HG03439 (cell line): Measurements from ENCODE around the gene SLC38A3.
A peak's percentile ranks its signal among the peaks of the same experiment; 100 is the strongest.
"Not testable (repeated sequence)": the region's sequence is repeated elsewhere in the genome, so short reads cannot be mapped to it uniquely, and the experiment has no call there.

ENCODE experiments used
- ATAC-seq: cut with Tn5 transposase; IDR thresholded peaks from one replicate; pipeline ENCODE4 v1.9.1; 2021; ENCODE audit warnings: mild to moderate bottlenecking, moderate library complexity; ENCODE audit not compliant: unreplicated experiment

The SLC38A3 gene

DNA sequence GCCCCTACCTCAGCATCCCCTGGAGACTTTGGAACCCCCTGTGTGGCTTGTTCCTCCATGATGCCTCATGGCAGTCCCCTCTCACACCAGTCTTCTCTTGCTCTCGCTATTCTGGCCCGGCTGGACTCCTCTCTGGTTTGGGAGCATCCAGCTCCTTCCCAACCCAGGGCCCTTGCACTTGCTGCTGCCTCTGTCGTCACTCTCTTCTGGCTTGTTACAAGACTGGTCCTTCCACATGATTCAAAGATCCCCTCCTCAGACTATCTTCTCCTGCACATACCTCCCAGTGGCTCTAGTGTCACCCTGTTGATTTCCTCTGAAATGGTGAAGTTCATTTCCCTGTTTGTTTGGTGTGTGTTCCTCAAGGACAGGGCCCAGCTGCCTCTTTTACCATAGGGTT lies 24.4 kb downstream of the SLC38A3 start:
- no peak for ATAC-seq

DNA sequence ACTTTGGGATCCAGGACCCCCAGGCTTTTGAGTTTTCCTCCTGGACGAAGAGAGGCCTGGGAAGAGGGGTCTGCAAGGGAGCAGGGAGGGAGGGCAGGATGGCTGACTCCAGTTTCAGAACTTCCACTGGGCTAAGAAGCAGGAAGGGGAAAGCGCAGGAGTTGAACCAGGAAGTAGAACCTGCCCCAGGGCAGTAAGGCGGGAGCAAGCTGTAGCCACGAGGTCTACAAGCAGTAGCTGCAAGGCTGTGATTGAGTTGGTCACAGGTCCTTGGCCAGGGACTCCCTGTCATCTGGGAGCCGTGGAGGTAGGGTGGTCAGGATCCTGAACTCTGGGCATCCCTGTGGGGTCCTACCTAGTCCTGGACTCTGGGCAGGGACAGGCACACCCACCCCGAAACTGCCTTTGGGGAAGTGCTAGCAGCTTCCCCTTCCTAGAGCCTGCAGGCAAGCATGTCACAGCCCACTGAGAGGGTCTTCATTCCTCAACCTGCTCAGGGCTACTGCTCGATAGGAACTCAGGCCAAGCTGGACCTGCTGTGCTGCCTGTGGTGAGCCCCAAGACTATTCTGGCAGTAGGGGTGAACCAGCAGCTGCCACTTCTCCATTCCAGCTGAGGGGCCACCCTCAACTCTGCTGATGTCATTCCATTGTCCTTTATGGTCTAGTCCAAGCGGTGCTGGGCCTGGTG lies 25.2 kb downstream of the SLC38A3 start:
- no peak for ATAC-seq

DNA sequence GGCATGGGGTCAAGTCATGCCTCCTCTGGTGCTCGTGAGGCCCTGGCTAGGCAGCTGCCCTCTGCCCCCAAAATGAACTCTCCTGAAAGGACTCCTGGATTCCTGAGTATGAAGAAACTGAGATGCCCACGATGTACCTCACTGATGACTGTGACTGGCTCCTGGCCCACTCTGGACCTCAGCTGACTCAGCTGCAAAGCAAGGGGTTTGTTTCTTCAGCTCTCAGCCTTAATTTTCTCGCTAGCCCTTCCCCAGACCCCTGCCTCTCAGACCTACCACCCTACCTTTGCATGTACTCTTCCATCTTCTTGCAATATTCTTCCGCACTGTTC lies 25.7 kb downstream of the SLC38A3 start:
- ATAC-seq = no peak

DNA sequence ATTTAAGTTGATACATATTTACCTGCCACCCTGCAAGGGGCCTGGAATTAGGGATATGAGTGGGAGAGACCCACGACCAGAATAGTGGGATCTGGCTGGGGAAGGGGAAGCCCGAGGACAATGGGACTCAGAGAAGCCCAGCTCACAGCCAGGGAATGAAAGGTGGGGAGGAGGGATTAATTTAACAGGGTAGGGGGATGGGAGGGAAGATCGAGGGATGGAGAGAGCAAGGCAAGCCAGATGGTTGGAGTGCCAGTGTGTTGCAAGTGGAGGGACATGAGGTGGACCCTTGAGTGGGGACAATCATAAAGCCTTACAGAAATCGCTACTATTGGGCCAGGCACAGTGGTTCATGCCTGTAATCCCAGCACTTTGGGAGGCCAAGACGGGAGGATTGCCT lies 26.5 kb downstream of the SLC38A3 start:
- no peak for ATAC-seq

DNA sequence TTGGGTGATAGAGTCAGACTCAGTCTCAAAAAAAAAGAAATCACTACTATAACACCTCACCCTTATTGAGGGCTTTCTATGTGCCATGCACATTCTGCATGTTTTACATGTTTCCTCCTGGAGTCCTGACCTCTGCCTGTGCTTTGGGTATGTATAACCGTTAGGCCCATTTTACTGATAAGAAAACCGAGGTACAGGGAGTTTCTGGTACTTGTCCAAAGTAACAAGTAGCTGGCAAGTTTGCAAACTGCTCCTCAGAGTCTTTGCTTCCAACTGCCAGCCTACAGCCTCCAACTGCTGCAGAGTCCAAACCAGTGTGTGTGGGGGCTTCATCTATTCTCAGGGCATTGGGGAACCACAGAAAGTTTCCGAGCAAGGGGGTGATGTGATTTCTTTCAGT lies 27.2 kb downstream of the SLC38A3 start:
- ATAC-seq = no peak

DNA sequence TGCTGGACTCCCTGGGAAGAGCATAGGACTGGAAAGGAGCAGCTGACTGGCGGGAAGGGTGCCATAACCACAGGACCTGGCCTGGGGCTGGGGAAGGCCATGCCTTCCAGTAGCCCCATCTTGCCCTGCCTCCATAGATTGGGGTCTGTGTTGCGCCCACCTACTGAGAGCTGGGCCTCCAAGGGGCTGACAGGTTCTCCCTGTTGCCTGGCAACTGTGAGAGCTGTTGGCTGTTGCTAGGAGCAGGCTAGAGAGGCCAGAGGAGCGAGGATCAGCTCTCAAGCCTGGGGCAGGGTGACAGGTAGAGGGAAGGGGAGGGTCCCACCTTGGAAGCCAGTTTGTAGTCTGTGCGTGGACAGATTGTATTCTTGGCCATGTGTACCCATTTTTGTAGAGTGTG lies 28.1 kb downstream of the SLC38A3 start:
- ATAC-seq = no peak

DNA sequence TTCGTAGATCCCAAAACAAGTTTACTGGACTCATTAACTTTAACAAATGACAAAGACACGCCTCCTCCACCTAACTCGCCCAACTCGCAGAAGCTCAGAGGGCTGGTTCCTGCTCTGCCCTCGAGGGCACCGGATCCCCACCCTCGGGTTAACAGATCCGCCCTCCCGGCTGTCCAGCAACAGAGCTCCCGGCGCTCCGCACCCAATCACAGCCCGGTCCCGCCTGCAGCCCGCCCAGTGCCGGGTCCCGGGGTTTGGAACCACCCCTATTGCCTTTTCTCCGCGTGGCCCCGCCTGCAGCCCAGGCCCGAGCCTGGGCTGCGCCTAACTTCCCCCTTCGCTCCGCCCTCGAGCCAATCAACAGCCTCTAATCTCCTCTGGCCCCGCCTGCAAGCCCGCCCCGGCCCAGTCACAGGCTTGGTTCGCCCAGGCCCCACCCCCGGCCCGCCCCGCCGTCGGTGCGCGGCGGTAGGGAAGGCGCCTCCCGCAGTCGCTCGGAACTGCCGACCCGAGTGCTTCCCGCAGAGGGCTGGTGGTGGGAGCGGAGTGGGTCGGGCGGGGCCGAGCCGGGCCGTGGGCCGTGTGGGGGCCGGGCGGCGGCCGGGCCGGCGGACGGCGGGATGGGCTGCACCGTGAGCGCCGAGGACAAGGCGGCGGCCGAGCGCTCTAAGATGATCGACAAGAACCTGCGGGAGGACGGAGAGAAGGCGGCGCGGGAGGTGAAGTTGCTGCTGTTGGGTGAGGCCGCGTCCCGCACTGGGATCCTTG lies 30.8 kb downstream of the SLC38A3 start, which contains the start of gene GNAI2:
TSS of gene GNAI2 (plus strand) at position 489 of the 768 bp plus-strand sequence. CDS start at position 621, 132 bp downstream.
- peak; percentile 93 for ATAC-seq

DNA sequence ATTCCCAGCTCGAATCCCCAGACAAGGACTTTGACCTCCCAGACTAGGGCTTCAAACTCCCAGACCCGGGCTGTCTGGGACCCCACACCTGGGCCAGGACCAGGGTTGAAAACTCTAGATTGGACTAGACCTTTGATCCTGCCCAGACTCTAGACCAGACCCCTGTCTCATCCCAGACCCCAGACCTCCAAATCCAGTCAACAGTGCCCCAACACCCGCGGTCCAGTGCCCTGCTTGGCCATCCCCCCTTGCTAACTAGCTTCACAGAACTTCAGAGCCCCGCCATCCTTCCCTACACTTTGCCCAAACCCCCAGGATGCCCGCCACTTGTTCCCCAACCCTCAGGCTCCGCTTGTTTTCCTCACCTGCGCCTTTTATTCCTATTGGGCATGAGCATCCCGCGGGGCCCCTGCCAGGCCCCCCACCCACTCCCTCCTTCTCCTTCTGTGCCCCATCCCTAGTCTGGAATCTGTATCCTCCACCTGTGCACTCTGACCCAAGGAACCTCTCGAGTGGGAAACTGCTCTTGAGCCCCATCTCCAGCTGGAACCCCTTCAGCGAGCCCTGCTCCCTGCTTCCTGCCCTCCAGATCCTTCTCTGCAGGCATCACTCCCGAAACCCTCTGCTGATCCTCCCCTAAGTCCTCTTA lies 31.5 kb downstream of the SLC38A3 start:
- ATAC-seq = no peak

DNA sequence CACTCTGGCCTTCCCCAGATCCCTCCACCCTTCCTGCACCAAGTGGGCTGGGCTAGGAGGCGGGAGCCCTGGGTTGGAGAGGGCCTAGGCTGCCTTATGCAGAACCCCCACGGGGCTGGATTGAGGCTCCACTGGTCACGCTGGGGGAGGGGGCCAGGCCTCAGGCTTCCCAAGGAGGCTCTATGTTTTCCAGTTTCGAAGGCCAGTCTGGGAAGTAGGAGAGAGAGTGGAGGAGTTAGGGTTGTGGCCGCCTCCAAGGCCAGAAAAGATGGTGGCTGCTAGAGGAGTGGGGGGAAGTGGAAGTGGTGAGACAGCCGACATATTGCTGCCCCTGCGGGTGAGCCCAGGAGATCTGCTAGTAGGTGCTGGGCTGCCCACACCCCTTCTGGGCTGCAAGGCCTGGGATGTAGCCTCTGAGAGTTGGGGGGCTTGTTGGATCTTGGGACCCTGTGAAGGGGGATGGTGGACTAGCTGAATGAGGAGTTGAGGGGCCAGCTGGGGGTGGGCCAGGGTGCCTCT lies 32.1 kb downstream of the SLC38A3 start:
- ATAC-seq = no peak

DNA sequence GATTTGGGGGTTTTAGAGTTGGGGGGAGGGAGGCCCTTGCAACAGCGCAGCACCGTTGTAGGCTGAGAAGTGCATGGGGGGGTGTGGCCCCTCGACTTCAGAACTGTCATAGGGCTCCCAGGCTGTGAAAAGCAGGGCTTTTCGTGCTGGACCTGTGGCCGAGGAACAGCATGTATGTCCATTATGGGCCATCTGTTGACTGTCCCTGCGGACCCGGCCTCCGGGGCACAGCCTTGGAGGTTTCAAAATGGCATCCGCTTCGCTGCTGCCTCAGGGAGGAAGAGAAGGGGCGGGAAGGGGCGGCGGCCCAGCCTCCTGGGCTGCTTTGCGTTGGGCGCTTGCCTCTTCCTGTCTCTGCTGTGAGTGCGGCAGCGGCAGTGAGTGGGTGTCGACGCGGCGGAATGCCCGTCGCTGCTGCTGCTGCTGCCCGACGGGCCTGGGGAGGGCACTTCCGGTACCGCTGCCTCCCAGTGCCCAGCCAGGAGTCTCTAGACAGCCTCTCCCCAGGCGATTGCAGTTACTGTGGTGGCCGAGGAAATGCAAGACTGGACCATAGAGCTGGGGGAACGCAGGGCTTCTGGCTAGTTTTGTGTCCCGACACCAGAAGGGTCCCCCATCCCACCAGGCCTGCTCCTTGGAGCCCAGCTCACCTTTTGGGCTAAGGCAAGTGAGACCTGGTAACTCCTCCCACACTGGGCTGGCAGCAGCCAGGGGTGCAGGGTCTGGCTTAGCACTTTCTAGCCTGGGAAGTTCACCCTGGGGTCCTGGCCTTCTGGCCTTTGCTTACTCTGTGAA lies 32.9 kb downstream of the SLC38A3 start:
- peak; percentile 30 for ATAC-seq

DNA sequence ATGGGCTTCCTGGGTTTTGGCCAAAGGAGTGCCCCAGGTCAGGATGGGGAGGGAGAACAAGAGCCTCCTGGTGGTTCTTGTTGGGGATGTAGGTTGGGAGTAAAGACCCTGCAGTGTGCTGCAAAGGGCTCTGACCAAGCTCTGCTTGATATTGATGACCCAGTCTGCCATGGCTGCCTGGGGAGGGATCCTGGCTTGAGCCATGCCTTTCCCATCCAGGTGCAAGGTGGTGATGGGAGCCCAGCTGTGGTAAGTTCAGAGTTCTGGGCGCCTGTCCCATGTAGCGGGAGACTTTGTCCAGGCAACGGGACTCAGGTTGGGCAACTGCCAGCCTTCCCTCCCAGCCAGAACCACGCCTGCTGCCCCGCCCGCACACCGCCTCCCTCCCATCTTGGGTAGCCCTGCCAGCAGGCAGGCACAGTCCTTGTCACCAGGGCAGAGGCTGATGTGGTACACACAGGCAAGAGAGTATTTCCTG lies 33.5 kb downstream of the SLC38A3 start:
- ATAC-seq = no peak

DNA sequence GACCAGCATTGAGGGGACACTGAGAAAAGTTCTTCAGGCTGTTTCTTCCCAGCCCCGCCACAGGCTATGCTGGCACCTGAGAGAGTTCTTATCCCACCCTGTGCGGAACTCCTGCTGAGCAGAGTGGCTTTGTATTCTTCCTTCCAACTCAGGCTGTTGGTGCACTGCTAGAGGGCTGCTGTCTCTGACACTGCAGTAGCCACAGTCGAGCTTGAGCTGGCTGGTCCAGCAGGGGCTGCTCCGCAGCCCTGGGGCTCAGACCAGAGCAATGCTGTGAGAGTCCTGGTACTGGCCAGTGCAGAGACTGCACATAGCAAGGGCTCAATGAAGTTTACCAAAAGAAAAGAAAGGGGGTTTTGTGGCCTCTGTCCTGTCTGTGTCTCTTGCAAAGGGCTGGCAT lies 34.6 kb downstream of the SLC38A3 start:
- ATAC-seq = no peak

DNA sequence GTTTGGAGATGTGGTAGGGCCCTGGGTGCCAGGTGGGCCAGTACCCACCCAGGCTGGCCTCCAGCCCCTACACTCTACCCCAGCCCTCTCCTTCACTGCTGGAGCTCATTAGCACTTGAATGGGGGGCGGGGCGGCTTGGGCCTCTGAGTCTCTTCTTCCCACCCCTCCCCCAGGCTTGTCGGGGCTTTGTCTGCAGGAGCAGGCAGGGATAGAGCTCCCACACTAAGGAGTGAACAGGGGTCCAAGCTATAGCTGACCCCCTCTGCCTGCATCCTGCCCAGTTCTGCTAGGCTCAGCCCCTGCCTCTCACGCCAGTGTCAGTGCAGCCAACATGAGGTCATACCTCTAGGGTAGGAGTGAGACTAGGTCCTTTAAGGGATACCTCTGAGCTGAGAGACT lies 36.1 kb downstream of the SLC38A3 start:
- ATAC-seq = no peak

DNA sequence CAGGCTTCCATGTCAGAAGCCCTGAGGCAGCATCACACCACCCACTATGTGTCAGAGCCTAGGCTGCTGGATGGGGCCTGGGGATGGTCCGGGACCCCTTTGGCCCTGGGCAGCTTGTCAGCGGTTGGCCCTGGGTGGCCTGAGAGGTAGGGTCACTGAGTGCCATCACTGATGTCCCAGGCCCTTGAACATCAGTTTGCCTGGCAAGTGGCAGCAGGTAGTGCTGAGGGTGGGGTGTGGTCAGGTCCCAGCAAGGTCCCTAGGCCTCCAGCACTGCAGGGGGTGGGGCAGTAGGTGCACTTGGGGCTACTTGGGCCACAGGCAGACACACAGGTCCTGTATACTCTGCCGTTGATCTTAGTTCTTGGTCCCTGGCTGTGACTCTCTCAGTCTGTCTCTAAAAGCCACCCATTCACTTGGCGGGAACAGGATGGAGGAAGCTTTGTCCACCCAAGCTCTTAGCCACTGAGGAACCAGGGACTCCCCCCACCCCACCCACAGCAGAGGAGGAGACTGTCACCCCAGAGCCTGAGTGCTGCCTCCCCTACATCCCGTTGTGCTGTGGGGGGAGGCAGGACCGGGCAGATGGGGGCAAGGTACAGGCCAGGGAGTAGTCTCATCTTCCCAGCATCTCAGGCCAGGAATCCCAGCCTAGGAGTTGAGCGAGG lies 36.8 kb downstream of the SLC38A3 start:
- no peak for ATAC-seq

DNA sequence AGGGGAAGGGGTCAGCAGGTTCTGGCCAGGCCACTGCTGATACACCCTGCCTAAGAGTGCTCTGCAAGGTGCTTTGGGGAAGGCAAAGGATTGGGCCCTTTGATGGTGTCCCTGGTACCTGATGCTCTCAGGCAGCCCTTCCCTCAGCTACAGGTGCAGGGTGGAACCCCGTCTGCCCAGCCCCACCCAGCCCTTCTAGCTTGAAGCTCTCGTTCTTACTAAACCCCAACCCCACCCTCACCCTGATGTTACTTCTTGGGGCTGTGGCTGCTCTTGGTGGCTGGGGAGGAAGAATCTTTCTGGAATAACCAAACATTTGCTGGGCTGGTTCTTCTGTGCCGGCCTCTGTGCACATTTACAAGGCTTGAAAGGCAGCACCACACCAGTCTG lies 37.3 kb downstream of the SLC38A3 start:
- ATAC-seq = no peak

DNA sequence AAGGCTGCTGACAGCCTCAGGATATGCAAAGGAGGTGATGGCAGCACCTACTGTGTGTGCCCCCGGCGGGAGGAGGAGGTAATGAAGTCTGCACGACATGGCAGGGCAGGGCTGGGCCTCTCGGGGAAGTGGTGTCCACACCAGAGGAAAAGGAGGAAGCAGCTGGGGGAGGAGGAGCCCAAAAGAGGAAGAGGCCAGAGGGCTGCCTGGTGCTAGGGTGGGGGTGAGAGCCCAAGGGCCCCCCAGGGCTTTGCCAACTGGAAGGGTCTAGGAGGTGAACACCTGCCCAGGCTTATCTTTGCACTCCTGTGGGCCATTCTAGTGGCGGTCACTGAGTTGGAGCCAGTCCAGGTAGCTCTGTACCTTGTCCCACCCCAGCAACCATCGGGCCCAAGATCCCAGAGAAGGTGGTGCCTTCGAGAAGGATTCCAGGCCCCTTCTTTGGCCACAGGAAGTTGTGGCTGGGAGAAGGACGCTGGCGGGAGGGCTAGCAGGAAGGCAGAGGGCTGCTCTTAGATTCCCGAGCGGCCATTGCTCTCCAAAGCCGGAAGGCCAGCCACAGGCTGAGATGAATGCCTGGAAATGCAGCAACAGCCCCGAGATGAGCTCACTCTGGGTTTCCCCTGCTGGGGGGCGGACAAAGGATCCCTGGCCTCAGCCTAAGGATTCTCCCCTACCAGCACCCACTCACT lies 37.9 kb downstream of the SLC38A3 start:
- no peak for ATAC-seq

DNA sequence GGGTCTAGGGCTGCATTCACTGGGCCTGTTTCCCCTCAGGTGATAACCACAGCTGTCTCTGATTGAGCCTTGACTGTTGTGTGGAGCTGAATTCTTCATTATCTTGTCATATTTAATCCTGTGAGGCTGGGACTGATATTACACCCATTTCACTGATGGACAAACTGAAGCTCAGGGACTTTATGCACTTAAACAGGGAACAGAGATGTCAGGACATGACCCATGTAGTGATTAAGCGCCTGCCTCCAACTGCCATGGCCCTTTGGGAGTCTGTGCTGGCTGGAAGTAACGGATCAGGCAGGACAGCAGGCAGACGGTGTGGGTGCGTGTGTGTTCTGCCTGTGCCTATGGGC lies 38.4 kb downstream of the SLC38A3 start:
- no peak for ATAC-seq

DNA sequence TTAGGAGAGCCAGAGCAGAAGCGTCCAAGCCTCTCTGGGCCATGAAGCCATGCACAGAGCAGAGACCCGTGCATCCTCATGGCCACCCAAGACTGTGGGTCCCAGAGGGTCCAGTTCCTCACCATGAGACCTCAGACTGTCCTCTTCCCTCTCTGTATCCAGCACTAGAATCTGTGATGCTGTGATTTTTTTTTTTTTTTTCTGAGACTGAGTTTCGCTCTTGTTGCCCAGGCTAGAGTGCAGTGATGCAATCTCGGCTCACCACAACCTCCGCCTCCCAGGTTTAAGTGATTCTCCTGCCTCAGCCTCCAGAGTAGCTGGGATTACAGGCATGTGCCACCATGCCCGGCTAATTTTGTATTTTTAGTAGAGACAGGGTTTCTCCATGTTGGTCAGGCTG lies 39.7 kb downstream of the SLC38A3 start:
- ATAC-seq = not testable (repeated sequence)

DNA sequence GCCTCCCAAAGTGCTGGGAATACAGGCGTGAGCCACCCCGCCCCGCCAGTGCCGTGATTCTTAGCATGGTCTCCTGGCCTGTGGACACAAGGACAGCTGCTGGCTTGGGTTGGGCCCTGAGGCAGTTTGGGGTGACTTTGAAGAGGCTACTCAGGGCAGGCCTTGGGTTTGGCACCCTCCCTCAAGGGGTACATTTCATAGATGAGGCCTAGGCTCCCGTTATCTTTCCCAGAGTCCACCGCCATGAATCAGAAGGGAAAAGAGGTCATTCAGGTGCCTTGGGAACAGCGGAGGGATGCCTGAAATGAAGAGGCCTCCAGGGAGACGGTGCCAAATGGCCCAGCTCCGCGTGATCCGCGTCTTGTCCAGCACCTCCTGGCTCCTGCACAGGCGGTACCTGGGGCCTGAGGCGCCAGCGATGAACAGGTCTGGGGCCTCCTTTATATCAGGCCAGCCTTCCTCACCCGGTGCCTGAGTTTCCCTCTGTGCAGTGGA lies 40.2 kb downstream of the SLC38A3 start:
- ATAC-seq = no peak
